Measurements from ENCODE around the gene RNF208.

RNF208 gene

GRCh38 chr9:137267933-137268355 is 45.9 kb upstream of the RNF208 start:
- DNase-seq (ENCODE audit: low read depth), result peak; percentile 99
- no peak for TF ChIP-seq POLR2A (IDR thresholded peaks at IDR 0.05; ENCODE audit: extremely low read depth, insufficient read length)
- H3K4me3 ChIP-seq (ENCODE audit: low read depth, low read length), result no peak overlapping the region

GRCh38 chr9:137266585-137267453 is 44.8 kb upstream of the RNF208 start:
- no peak overlapping the region for H3K4me3 ChIP-seq (ENCODE audit: low read depth, low read length)
- no peak for DNase-seq (ENCODE audit: low read depth)
- TF ChIP-seq MYC (IDR thresholded peaks at IDR 0.05; ENCODE audit: low read depth, low read length), result no peak
- no peak for TF ChIP-seq CTCF (IDR thresholded peaks at IDR 0.05; ENCODE audit: low read depth, low read length)
- TF ChIP-seq MAX (IDR thresholded peaks at IDR 0.05; ENCODE audit: low read depth, low read length), result no peak
- TF ChIP-seq POLR2A (IDR thresholded peaks at IDR 0.05; ENCODE audit: extremely low read depth, insufficient read length), result no peak

- TF ChIP-seq CTCF (IDR thresholded peaks at IDR 0.05; ENCODE audit: low read depth, low read length) (no peak), MYC (IDR thresholded peaks at IDR 0.05; ENCODE audit: low read depth, low read length) (no peak), POLR2A (IDR thresholded peaks at IDR 0.05; ENCODE audit: extremely low read depth, insufficient read length) (no peak), MAX (IDR thresholded peaks at IDR 0.05; ENCODE audit: low read depth, low read length) (no peak)
- no peak for DNase-seq (ENCODE audit: low read depth)
- H3K4me3 ChIP-seq (ENCODE audit: low read depth, low read length), result no peak overlapping the region
Observed at GRCh38 chr9:137266162-137266527, 44.1 kb upstream of the RNF208 start.

GRCh38 chr9:137265496-137266161 is 43.6 kb upstream of the RNF208 start:
- no peak for DNase-seq (ENCODE audit: low read depth)
- H3K4me3 ChIP-seq (ENCODE audit: low read depth, low read length), result no peak overlapping the region
- no peak for TF ChIP-seq CTCF (IDR thresholded peaks at IDR 0.05; ENCODE audit: low read depth, low read length)
- TF ChIP-seq POLR2A (IDR thresholded peaks at IDR 0.05; ENCODE audit: extremely low read depth, insufficient read length), result no peak
- TF ChIP-seq MAX (IDR thresholded peaks at IDR 0.05; ENCODE audit: low read depth, low read length), result no peak
- TF ChIP-seq MYC (IDR thresholded peaks at IDR 0.05; ENCODE audit: low read depth, low read length), result no peak

- H3K4me3 ChIP-seq (ENCODE audit: low read depth, low read length), result no peak overlapping the region
- TF ChIP-seq CTCF (IDR thresholded peaks at IDR 0.05; ENCODE audit: low read depth, low read length) (no peak), POLR2A (IDR thresholded peaks at IDR 0.05; ENCODE audit: extremely low read depth, insufficient read length) (no peak), MYC (IDR thresholded peaks at IDR 0.05; ENCODE audit: low read depth, low read length) (no peak), MAX (IDR thresholded peaks at IDR 0.05; ENCODE audit: low read depth, low read length) (no peak)
- DNase-seq (ENCODE audit: low read depth), result no peak
Observed at GRCh38 chr9:137264067-137264466, 42.0 kb upstream of the RNF208 start.

- no peak overlapping the region for H3K4me3 ChIP-seq (ENCODE audit: low read depth, low read length)
- no peak for DNase-seq (ENCODE audit: low read depth)
- TF ChIP-seq POLR2A (IDR thresholded peaks at IDR 0.05; ENCODE audit: extremely low read depth, insufficient read length), result no peak
- no peak for TF ChIP-seq MYC (IDR thresholded peaks at IDR 0.05; ENCODE audit: low read depth, low read length)
- TF ChIP-seq CTCF (IDR thresholded peaks at IDR 0.05; ENCODE audit: low read depth, low read length), result no peak
- TF ChIP-seq MAX (IDR thresholded peaks at IDR 0.05; ENCODE audit: low read depth, low read length), result no peak
Observed at GRCh38 chr9:137263506-137263905, 41.5 kb upstream of the RNF208 start.

Measured in NB4 (cell line).